IMR-90 (cell line): Measurements from ENCODE around the gene DSCAM.

Source experiments
- RFX5 ChIP-seq: IDR thresholded peaks from 2 replicates; pipeline ENCODE4 v1.8.0; 2012; ENCODE audit warnings: low read depth, mild to moderate bottlenecking, low read length, moderate library complexity
- TF ChIP-seq, protein P1 (sequence below): conservative IDR thresholded peaks from 2 replicates; pipeline ENCODE4 v1.5.1; 2012; ENCODE audit warnings: mild to moderate bottlenecking, low read depth, low read length, improper control_type of control experiment
- TF ChIP-seq, protein P2 (sequence below): fragments of 150-350 bp; IDR thresholded peaks from 2 replicates; pipeline ENCODE4 v1.6.1; 2016; ENCODE audit warnings: low read depth, mild to moderate bottlenecking, low read length, moderate library complexity, borderline replicate concordance

DNA sequence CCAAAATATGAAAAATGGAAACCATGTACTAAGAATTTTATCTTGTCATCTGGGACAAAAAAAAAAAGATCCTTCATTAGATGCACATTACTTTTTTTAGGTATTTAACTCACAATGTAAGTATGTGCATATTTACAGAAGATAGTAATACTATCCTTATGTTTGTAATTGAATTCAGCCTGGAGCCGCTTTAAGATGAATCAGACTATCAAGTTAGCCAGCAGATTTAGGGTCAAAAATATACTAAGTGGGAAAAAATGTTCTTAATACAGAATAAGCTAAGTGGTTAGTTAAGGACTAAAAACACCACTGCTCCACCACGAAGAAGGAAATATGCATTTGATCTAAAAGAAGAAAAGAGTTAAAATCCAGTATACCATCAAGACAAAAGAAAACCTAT lies 49.1 kb downstream of the DSCAM start:
- TF ChIP-seq, protein P1, sequence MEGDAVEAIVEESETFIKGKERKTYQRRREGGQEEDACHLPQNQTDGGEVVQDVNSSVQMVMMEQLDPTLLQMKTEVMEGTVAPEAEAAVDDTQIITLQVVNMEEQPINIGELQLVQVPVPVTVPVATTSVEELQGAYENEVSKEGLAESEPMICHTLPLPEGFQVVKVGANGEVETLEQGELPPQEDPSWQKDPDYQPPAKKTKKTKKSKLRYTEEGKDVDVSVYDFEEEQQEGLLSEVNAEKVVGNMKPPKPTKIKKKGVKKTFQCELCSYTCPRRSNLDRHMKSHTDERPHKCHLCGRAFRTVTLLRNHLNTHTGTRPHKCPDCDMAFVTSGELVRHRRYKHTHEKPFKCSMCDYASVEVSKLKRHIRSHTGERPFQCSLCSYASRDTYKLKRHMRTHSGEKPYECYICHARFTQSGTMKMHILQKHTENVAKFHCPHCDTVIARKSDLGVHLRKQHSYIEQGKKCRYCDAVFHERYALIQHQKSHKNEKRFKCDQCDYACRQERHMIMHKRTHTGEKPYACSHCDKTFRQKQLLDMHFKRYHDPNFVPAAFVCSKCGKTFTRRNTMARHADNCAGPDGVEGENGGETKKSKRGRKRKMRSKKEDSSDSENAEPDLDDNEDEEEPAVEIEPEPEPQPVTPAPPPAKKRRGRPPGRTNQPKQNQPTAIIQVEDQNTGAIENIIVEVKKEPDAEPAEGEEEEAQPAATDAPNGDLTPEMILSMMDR: no peak
- TF ChIP-seq RFX5: no peak
- TF ChIP-seq, protein P2, sequence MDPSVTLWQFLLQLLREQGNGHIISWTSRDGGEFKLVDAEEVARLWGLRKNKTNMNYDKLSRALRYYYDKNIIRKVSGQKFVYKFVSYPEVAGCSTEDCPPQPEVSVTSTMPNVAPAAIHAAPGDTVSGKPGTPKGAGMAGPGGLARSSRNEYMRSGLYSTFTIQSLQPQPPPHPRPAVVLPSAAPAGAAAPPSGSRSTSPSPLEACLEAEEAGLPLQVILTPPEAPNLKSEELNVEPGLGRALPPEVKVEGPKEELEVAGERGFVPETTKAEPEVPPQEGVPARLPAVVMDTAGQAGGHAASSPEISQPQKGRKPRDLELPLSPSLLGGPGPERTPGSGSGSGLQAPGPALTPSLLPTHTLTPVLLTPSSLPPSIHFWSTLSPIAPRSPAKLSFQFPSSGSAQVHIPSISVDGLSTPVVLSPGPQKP: no peak
